Measurements from ENCODE around the gene KRTAP5-3. TPM values are rescaled to one million over a fixed set of nuclear protein-coding genes. Genes with fewer than 3 reads are reported as not detected.

KRTAP5-3 gene
- total and polyA plus RNA-seq, 2 donors (not counting 3 experiments of a cell fraction or from before 2014, with no cell fraction given) = not detected

- intact Hi-C loops (cut with micrococcal nuclease) (no loop called here), dilution Hi-C loops (cut with MboI; ENCODE audit: extremely low pct_ligation_motif_present, low sequenced_read_pairs) (no loop called here)
- Histone ChIP-seq H3K79me2 (ENCODE audit: control insufficient read depth, insufficient read depth, low read length) (no peaks in the 10 kb centered on the region), H4K20me1 (replicated peaks; ENCODE audit: control insufficient read depth, extremely low read depth, insufficient read depth, low read length) (no peaks in the 10 kb centered on the region), H3K9me1 (replicated peaks; ENCODE audit: control insufficient read depth, extremely low read depth, insufficient read depth, low read length) (no peaks in the 10 kb centered on the region), H3K4me2 (ENCODE audit: insufficient read depth, low read length) (no peak overlapping the region), H2AFZ (ENCODE audit: low read depth, low read length) (no peak overlapping the region), H3K9ac (replicated peaks; ENCODE audit: extremely low read depth, insufficient read depth, low read length) (no peak overlapping the region), H3K27ac (ENCODE audit: insufficient read depth, low read depth, low read length) (no peak overlapping the region), H3K9me3 (replicated peaks; ENCODE audit: control insufficient read depth, insufficient read depth, low read length) (no peaks in the 10 kb centered on the region), H3K4me3 (replicated peaks in 1 of 3; ENCODE audit: insufficient read depth in 1 of 3, low read depth in 1 of 3, low read length in 3 of 3) (no peak overlapping the region), H3K36me3 (ENCODE audit: control insufficient read depth in 2 of 2, extremely low read depth in 1 of 2, insufficient read depth in 2 of 2, low read length in 2 of 2) (no peaks in the 10 kb centered on the region), H3K27me3 (ENCODE audit: control insufficient read depth in 2 of 2, insufficient read depth in 2 of 2, low read length in 2 of 2) (peaks cover 0 to 3% of the 10 kb centered on the region in 2 experiments), H3K4me1 (ENCODE audit: control insufficient read depth, extremely low read depth, insufficient read depth, low read length) (no peaks in the 10 kb centered on the region)
- DNase-seq (ENCODE audit: low read depth, low spot score) = no peak
- no TSS peak for BruUV-seq (replicated peaks)
- ChIA-PET CTCF (interaction anchor here (1.5 to 1.6 kb wide), 2 partner anchors 29 to 77 kb away, joined by 4 to 5 read pairs; no protein-coding TSS in a partner anchor), POLR2A (no interaction called here)
- TF ChIP-seq JUN (IDR thresholded peaks at IDR 0.05; ENCODE audit: borderline replicate concordance, insufficient read depth, insufficient read length, low read depth) (no peak), MYC (IDR thresholded peaks at IDR 0.05; ENCODE audit: low read depth, low read length) (no peak), MAX (IDR thresholded peaks at IDR 0.05; ENCODE audit: insufficient read depth, insufficient read length) (no peak)
- FAIRE-seq = no peak
These were observed 15.5 kb upstream of the KRTAP5-3 start for GRCh38 chr11:1623716-1624115.

- Histone ChIP-seq H3K79me2 (ENCODE audit: control insufficient read depth, insufficient read depth, low read length) (no peaks in the 10 kb centered on the region), H3K4me2 (ENCODE audit: insufficient read depth, low read length) (no peak within 1 kb of the TSS), H3K27ac (ENCODE audit: insufficient read depth, low read depth, low read length) (no peak within 1 kb of the TSS), H3K4me3 (replicated peaks in 1 of 3; ENCODE audit: insufficient read depth in 1 of 3, low read depth in 1 of 3, low read length in 3 of 3) (no peak within 1 kb of the TSS), H3K9me1 (replicated peaks; ENCODE audit: control insufficient read depth, extremely low read depth, insufficient read depth, low read length) (no peaks in the 10 kb centered on the region), H2AFZ (ENCODE audit: low read depth, low read length) (no peak within 1 kb of the TSS), H3K9ac (replicated peaks; ENCODE audit: extremely low read depth, insufficient read depth, low read length) (no peak within 1 kb of the TSS), H3K36me3 (ENCODE audit: control insufficient read depth in 2 of 2, extremely low read depth in 1 of 2, insufficient read depth in 2 of 2, low read length in 2 of 2) (no peaks in the 10 kb centered on the region), H3K4me1 (ENCODE audit: control insufficient read depth, extremely low read depth, insufficient read depth, low read length) (no peaks in the 10 kb centered on the region), H3K27me3 (ENCODE audit: control insufficient read depth in 2 of 2, insufficient read depth in 2 of 2, low read length in 2 of 2) (no peaks in the 10 kb centered on the region), H3K9me3 (replicated peaks; ENCODE audit: control insufficient read depth, insufficient read depth, low read length) (no peaks in the 10 kb centered on the region), H4K20me1 (replicated peaks; ENCODE audit: control insufficient read depth, extremely low read depth, insufficient read depth, low read length) (no peaks in the 10 kb centered on the region)
- ChIA-PET CTCF (interaction anchor here (1.1 to 2.4 kb wide), 2 partner anchors 27 to 47 kb away, joined by 3 to 7 read pairs; no protein-coding TSS in a partner anchor), POLR2A (no interaction called here)
- TF ChIP-seq EZH2 (IDR thresholded peaks at IDR 0.05; ENCODE audit: borderline replicate concordance, low read depth, low read length, severe bottlenecking) (no peak), JUN (IDR thresholded peaks at IDR 0.05; ENCODE audit: borderline replicate concordance, insufficient read depth, insufficient read length, low read depth) (no peak), MYC (IDR thresholded peaks at IDR 0.05; ENCODE audit: low read depth, low read length) (no peak), GATA2 (IDR thresholded peaks at IDR 0.05; ENCODE audit: insufficient read depth, insufficient read length, low read depth, low read length) (no peak), FOS (IDR thresholded peaks at IDR 0.05; ENCODE audit: borderline replicate concordance, insufficient read depth, low read length) (no peak), MAX (IDR thresholded peaks at IDR 0.05; ENCODE audit: insufficient read depth, insufficient read length) (no peak), POLR2A (IDR thresholded peaks at IDR 0.05; ENCODE audit: low read depth, low read length) (no peak)
- no peak for DNase-seq (ENCODE audit: low read depth, low spot score)
- intact Hi-C loops (cut with micrococcal nuclease) = no loop called here
- FAIRE-seq = no peak
- no TSS peak for BruUV-seq (replicated peaks)
- dilution Hi-C loops (cut with MboI; ENCODE audit: extremely low pct_ligation_motif_present, low sequenced_read_pairs) = no loop called here
These were observed 13.8 kb upstream of the KRTAP5-3 start, which contains the start of gene KRTAP5-4 for GRCh38 chr11:1622086-1622485. KRTAP5-4 (minus strand) TSS chr11:1622138; CDS start chr11:1622093, 45 bp downstream.
